GM23338 (cell line): Measurements from ENCODE around the gene CDYL. TPM values are rescaled to one million over a fixed set of nuclear protein-coding genes. Genes with fewer than 3 reads are reported as not detected.

Experiments
- ATAC-seq: fragments of 200-7000 bp; cut with Tn5 transposase; 3 replicates; pipeline ENCODE4 v1.9.1; 2020
- DNase-seq: peaks from one replicate; pipeline ENCODE4 v3.0.0-alpha.2; 2015; ENCODE audit warnings: low spot score
- H2AFZ ChIP-seq: fragments of 200-600 bp; sonication (generic); 2 replicates; pipeline ENCODE4 v1.8.0; 2016; ENCODE audit warnings: antibody characterized with exemption, mild to moderate bottlenecking, moderate library complexity
- H3F3A ChIP-seq: fragments of 200-600 bp; sonication (generic); replicated peaks from 2 replicates; pipeline ENCODE4 v1.8.0; 2017; ENCODE audit warnings: antibody characterized with exemption, mixed run types, low read depth
- H3K27ac ChIP-seq: fragments of 200-600 bp; sonication (generic); 2 replicates; pipeline ENCODE4 v1.6.1; 2016; ENCODE audit warnings: low read depth
- H3K27me3 ChIP-seq: fragments of 200-600 bp; sonication (generic); 2 replicates; pipeline ENCODE4 v1.8.0; 2016; ENCODE audit warnings: mild to moderate bottlenecking, mixed run types, moderate library complexity; ENCODE audit not compliant: insufficient read depth
- H3K36me3 ChIP-seq: fragments of 200-600 bp; sonication (generic); 2 replicates; pipeline ENCODE4 v1.8.0; 2016; ENCODE audit warnings: mild to moderate bottlenecking; ENCODE audit not compliant: insufficient read depth
- H3K4me1 ChIP-seq: fragments of 200-600 bp; sonication (generic); 2 replicates; pipeline ENCODE4 v1.8.0; 2016; ENCODE audit warnings: mild to moderate bottlenecking, moderate library complexity; ENCODE audit not compliant: insufficient read depth
- H3K4me2 ChIP-seq: fragments of 200-600 bp; sonication (generic); 2 replicates; pipeline ENCODE4 v1.7.1; 2017; ENCODE audit warnings: mixed run types
- H3K4me3 ChIP-seq: fragments of 200-600 bp; sonication (generic); 2 replicates; pipeline ENCODE4 v1.6.1; 2016; ENCODE audit warnings: mixed run types
- H3K79me2 ChIP-seq: fragments of 200-600 bp; sonication (generic); replicated peaks from 2 replicates; pipeline ENCODE4 v1.8.0; 2017; ENCODE audit warnings: mild to moderate bottlenecking; ENCODE audit not compliant: insufficient read depth
- H3K9me2 ChIP-seq: fragments of 200-600 bp; sonication (generic); 2 replicates; pipeline ENCODE4 v1.8.0; 2017; ENCODE audit not compliant: insufficient read depth
- H4K20me1 ChIP-seq: fragments of 200-600 bp; sonication (generic); replicated peaks from 2 replicates; pipeline ENCODE4 v1.8.0; 2017; ENCODE audit warnings: mild to moderate bottlenecking; ENCODE audit not compliant: insufficient read depth
- H3K27ac Mint-ChIP-seq: 2 replicates; pipeline ENCODE4 v1.8.0; 2020; ENCODE audit warnings: inconsistent platforms, mild to moderate bottlenecking, moderate library complexity, mixed read lengths
- H3K27me3 Mint-ChIP-seq: 3 replicates; pipeline ENCODE4 v1.8.0; 2022; ENCODE audit warnings: low read depth, mild to moderate bottlenecking, moderate library complexity, mixed read lengths, inconsistent platforms; ENCODE audit not compliant: insufficient read depth, poor library complexity
- H3K36me3 Mint-ChIP-seq: 3 replicates; pipeline ENCODE4 v1.8.0; 2021; ENCODE audit warnings: low read depth, mild to moderate bottlenecking, inconsistent platforms, moderate library complexity, mixed read lengths
- H3K4me1 Mint-ChIP-seq: 3 replicates; pipeline ENCODE4 v1.8.0; 2020; ENCODE audit warnings: mild to moderate bottlenecking, inconsistent platforms, mixed read lengths
- H3K4me3 Mint-ChIP-seq: 3 replicates; pipeline ENCODE4 v1.8.0; 2021; ENCODE audit warnings: moderate library complexity, mild to moderate bottlenecking, inconsistent platforms, mixed read lengths
- H3K9me3 Mint-ChIP-seq: 3 replicates; pipeline ENCODE4 v1.8.0; 2020; ENCODE audit warnings: moderate library complexity, mild to moderate bottlenecking, inconsistent platforms, mixed read lengths
- JUNB ChIP-seq: IDR thresholded peaks from one replicate; pipeline ENCODE4 v1.6.1; 2016; ENCODE audit warnings: antibody characterized with exemption; ENCODE audit not compliant: unreplicated experiment
- NANOG ChIP-seq: IDR thresholded peaks from 2 replicates; pipeline ENCODE4 v1.6.1; 2016; ENCODE audit warnings: antibody characterized with exemption, borderline replicate concordance
- STAT1 ChIP-seq: IDR thresholded peaks from one replicate; pipeline ENCODE4 v1.6.1; 2016; ENCODE audit warnings: antibody characterized with exemption; ENCODE audit not compliant: unreplicated experiment
- ZNF114 ChIP-seq: fragments of 250-450 bp; sonication (Bioruptor Pico); IDR thresholded peaks from 2 replicates; pipeline ENCODE4 v1.5.0; 2020; ENCODE audit warnings: mild to moderate bottlenecking, moderate library complexity
- polyA plus RNA-seq: library from polyadenylated mRNA; unstranded; fragments of >200 nt; fragmentation: Nextera tagmentation; extraction: Ambion mirVana; gene quantifications from 2 replicates; pipeline ENCODE4 v1.2.1, GENCODE V29; 2016
- total RNA-seq: library from RNA; depleted of rRNA; stranded (reverse); fragments of >200 nt; shearing (Covaris generic); gene quantifications from 2 replicates; pipeline ENCODE4 v1.2.3, GENCODE V29; 2014
- TF ChIP-seq, protein P1 (sequence below): IDR thresholded peaks from one replicate; pipeline ENCODE4 v1.6.1; 2018; ENCODE audit warnings: antibody characterized with exemption; ENCODE audit not compliant: unreplicated experiment
- TF ChIP-seq, protein P2 (sequence below): fragments of 250-450 bp; sonication (Bioruptor Pico); IDR thresholded peaks from 2 replicates; pipeline ENCODE4 v1.5.0; 2020; ENCODE audit warnings: mild to moderate bottlenecking, moderate library complexity
- TF ChIP-seq, protein P3 (sequence below): IDR thresholded peaks from 2 replicates; pipeline ENCODE4 v1.6.1; 2016; ENCODE audit warnings: antibody characterized with exemption

CDYL gene
- total and polyA plus RNA-seq, 2 experiments from 2014 or later, result 67.2 to 128 TPM

DNA sequence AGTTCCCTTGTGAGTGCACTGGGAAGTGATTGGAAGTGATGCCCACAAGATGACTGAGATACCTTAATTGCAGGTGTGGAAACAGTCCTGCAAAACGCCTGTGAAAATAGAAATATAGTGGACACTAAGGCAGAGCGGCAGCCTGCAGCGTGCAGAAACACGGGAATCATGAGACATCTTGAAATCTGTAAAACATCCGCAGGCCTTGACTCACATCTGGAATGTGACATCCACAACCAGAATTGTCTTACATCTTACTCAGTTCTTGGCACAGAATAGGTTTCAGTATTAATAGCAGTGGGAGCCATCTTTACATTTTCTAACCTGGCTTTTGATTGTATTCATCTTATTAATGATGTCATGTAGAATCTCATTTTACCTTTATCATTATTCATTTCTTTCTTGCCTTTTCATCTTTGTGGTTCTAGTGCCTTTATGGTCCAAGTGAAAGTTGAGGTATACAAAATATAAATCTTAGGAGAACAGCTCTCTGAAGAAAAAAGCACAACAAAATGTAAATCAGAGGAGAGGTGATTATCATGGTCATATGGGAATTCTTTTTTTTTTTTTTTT, 44.6 kb downstream of the CDYL start (continued):
- TF ChIP-seq, protein P1, sequence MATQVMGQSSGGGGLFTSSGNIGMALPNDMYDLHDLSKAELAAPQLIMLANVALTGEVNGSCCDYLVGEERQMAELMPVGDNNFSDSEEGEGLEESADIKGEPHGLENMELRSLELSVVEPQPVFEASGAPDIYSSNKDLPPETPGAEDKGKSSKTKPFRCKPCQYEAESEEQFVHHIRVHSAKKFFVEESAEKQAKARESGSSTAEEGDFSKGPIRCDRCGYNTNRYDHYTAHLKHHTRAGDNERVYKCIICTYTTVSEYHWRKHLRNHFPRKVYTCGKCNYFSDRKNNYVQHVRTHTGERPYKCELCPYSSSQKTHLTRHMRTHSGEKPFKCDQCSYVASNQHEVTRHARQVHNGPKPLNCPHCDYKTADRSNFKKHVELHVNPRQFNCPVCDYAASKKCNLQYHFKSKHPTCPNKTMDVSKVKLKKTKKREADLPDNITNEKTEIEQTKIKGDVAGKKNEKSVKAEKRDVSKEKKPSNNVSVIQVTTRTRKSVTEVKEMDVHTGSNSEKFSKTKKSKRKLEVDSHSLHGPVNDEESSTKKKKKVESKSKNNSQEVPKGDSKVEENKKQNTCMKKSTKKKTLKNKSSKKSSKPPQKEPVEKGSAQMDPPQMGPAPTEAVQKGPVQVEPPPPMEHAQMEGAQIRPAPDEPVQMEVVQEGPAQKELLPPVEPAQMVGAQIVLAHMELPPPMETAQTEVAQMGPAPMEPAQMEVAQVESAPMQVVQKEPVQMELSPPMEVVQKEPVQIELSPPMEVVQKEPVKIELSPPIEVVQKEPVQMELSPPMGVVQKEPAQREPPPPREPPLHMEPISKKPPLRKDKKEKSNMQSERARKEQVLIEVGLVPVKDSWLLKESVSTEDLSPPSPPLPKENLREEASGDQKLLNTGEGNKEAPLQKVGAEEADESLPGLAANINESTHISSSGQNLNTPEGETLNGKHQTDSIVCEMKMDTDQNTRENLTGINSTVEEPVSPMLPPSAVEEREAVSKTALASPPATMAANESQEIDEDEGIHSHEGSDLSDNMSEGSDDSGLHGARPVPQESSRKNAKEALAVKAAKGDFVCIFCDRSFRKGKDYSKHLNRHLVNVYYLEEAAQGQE, result no peak
- no peak for TF ChIP-seq NANOG

DNA sequence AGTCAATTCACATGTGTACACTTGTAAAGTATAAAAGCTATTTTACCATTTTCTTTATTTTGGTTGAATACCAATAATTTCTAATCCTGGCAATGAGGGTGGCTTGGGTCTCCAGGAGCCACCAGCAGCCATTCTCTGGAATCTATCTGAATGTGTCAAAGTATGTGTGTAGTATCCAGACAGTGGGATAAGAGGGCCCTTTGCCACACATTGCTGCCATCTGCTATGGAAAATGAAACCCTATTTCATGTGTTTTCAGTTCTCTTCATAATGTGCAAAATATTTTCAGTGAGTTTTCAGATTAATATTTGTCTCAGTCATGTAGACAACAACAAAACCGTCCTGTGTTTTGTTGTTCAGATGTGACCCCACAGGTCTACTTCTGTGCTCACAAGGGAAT, 46.3 kb downstream of the CDYL start:
- peaks cover 12% of the 10 kb centered on the region; the same call in 2 of the 3 replicates for H3K36me3 Mint-ChIP-seq
- TF ChIP-seq ZNF114 (CRISPR knock-in tag), result no peak
- TF ChIP-seq NANOG, result no peak
- TF ChIP-seq, protein P2, sequence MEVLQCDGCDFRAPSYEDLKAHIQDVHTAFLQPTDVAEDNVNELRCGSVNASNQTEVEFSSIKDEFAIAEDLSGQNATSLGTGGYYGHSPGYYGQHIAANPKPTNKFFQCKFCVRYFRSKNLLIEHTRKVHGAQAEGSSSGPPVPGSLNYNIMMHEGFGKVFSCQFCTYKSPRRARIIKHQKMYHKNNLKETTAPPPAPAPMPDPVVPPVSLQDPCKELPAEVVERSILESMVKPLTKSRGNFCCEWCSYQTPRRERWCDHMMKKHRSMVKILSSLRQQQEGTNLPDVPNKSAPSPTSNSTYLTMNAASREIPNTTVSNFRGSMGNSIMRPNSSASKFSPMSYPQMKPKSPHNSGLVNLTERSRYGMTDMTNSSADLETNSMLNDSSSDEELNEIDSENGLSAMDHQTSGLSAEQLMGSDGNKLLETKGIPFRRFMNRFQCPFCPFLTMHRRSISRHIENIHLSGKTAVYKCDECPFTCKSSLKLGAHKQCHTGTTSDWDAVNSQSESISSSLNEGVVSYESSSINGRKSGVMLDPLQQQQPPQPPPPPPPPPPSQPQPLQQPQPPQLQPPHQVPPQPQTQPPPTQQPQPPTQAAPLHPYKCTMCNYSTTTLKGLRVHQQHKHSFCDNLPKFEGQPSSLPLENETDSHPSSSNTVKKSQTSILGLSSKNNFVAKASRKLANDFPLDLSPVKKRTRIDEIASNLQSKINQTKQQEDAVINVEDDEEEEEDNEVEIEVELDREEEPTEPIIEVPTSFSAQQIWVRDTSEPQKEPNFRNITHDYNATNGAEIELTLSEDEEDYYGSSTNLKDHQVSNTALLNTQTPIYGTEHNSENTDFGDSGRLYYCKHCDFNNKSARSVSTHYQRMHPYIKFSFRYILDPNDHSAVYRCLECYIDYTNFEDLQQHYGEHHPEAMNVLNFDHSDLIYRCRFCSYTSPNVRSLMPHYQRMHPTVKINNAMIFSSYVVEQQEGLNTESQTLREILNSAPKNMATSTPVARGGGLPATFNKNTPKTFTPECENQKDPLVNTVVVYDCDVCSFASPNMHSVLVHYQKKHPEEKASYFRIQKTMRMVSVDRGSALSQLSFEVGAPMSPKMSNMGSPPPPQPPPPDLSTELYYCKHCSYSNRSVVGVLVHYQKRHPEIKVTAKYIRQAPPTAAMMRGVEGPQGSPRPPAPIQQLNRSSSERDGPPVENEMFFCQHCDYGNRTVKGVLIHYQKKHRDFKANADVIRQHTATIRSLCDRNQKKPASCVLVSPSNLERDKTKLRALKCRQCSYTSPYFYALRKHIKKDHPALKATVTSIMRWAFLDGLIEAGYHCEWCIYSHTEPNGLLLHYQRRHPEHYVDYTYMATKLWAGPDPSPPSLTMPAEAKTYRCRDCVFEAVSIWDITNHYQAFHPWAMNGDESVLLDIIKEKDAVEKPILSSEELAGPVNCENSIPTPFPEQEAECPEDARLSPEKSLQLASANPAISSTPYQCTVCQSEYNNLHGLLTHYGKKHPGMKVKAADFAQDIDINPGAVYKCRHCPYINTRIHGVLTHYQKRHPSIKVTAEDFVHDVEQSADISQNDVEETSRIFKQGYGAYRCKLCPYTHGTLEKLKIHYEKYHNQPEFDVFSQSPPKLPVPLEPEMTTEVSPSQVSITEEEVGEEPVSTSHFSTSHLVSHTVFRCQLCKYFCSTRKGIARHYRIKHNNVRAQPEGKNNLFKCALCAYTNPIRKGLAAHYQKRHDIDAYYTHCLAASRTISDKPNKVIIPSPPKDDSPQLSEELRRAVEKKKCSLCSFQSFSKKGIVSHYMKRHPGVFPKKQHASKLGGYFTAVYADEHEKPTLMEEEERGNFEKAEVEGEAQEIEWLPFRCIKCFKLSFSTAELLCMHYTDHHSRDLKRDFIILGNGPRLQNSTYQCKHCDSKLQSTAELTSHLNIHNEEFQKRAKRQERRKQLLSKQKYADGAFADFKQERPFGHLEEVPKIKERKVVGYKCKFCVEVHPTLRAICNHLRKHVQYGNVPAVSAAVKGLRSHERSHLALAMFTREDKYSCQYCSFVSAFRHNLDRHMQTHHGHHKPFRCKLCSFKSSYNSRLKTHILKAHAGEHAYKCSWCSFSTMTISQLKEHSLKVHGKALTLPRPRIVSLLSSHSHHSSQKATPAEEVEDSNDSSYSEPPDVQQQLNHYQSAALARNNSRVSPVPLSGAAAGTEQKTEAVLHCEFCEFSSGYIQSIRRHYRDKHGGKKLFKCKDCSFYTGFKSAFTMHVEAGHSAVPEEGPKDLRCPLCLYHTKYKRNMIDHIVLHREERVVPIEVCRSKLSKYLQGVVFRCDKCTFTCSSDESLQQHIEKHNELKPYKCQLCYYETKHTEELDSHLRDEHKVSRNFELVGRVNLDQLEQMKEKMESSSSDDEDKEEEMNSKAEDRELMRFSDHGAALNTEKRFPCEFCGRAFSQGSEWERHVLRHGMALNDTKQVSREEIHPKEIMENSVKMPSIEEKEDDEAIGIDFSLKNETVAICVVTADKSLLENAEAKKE, result no peak
- TF ChIP-seq STAT1, result no peak
- TF ChIP-seq JUNB, result no peak
- TF ChIP-seq, protein P1, result no peak
- TF ChIP-seq, protein P3, sequence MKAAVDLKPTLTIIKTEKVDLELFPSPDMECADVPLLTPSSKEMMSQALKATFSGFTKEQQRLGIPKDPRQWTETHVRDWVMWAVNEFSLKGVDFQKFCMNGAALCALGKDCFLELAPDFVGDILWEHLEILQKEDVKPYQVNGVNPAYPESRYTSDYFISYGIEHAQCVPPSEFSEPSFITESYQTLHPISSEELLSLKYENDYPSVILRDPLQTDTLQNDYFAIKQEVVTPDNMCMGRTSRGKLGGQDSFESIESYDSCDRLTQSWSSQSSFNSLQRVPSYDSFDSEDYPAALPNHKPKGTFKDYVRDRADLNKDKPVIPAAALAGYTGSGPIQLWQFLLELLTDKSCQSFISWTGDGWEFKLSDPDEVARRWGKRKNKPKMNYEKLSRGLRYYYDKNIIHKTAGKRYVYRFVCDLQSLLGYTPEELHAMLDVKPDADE, result no peak
- H3K4me3 ChIP-seq, result no peak overlapping the region

More for the DNA sequence above, 46.3 kb downstream of the CDYL start:
- Histone ChIP-seq H3K4me1 (peaks cover 15% of the 10 kb centered on the region; the same call in 1 of the 2 replicates), H3K9me2 (no peaks in the 10 kb centered on the region), H3F3A (no peaks in the 10 kb centered on the region), H3K27ac (no peak overlapping the region), H3K4me2 (no peak overlapping the region), H3K79me2 (peaks cover 100% of the 10 kb centered on the region), H3K36me3 (no peaks in the 10 kb centered on the region), H3K27me3 (no peaks in the 10 kb centered on the region), H4K20me1 (peaks cover 98% of the 10 kb centered on the region), H2AFZ (no peak overlapping the region)
- ATAC-seq (no peak), DNase-seq (no peak)
- H3K27ac Mint-ChIP-seq, result no peak overlapping the region
- peaks cover 11% of the 10 kb centered on the region for H3K27me3 Mint-ChIP-seq
- H3K9me3 Mint-ChIP-seq, result peaks cover 1% of the 10 kb centered on the region; the same call in 2 of the 3 replicates
- no peak overlapping the region for H3K4me3 Mint-ChIP-seq
- H3K4me1 Mint-ChIP-seq, result peaks cover 34% of the 10 kb centered on the region
